ENCODE measurements around the gene TM7SF2. TPM values are rescaled to one million over a fixed set of nuclear protein-coding genes. Genes with fewer than 3 reads are reported as not detected.
A peak's percentile ranks its signal among the peaks of the same experiment; 100 is the strongest.

Gene TM7SF2
- total RNA-seq, 1 experiment from 2014 or later = 44.2 TPM

GRCh38 chr11:65102142-65103095, 9.3 kb upstream of the TM7SF2 start:
- H3F3A ChIP-seq (ENCODE audit: low read length, unreplicated experiment) = no peaks in the 10 kb centered on the region
- intact Hi-C loops (cut with micrococcal nuclease) = no loop called here
- ATAC-seq (peak; percentile 42; the same call in 1 of the 2 replicates), DNase-seq (no peak)
- no peaks in the 10 kb centered on the region for H3K9me2 ChIP-seq (replicated peaks; ENCODE audit: low read length)
- no peak overlapping the region for H3K4me2 ChIP-seq (ENCODE audit: low read length)
- ChIA-PET CTCF (no interaction called here), POLR2A (ENCODE audit: unreplicated experiment) (no interaction called here)
- H3K27ac ChIP-seq (ENCODE audit: low read length) = no peak overlapping the region
- peaks cover 58% of the 10 kb centered on the region for H3K79me2 ChIP-seq (ENCODE audit: low read length)
- H3K36me3 ChIP-seq (ENCODE audit: low read depth, low read length) = no peaks in the 10 kb centered on the region; the same call in 1 of the 2 replicates
- H3K9me3 ChIP-seq (ENCODE audit: low read length) = no peaks in the 10 kb centered on the region
- no peak overlapping the region for H3K4me3 ChIP-seq (ENCODE audit: low read length)
- no peaks in the 10 kb centered on the region for H4K20me1 ChIP-seq (ENCODE audit: low read length)
- BruUV-seq (replicated peaks) = no TSS peak
- H2AFZ ChIP-seq (ENCODE audit: low read length) = no peak overlapping the region
- no peak overlapping the region for H3K9ac ChIP-seq (ENCODE audit: low read length)
- TF ChIP-seq CTCF (conservative IDR thresholded peaks at IDR 0.05; ENCODE audit: low read depth, low read length) (no peak), EZH2 (IDR thresholded peaks at IDR 0.05; ENCODE audit: low read length, unreplicated experiment) (no peak), EZH2phosphoT487 (IDR thresholded peaks at IDR 0.05; ENCODE audit: borderline replicate concordance, low read length) (no peak)
- no peaks in the 10 kb centered on the region for H3K27me3 ChIP-seq (ENCODE audit: low read length)
- H3K4me1 ChIP-seq (ENCODE audit: insufficient read depth, low read length) = 0 out of 2 replicates have a peak, but pooled peaks cover 1% of the 10 kb centered on the region

- DNase-seq (no peak), ATAC-seq (no peak)
- Histone ChIP-seq H3K36me3 (ENCODE audit: low read depth, low read length) (no peaks in the 10 kb centered on the region; the same call in 1 of the 2 replicates), H3K9me2 (replicated peaks; ENCODE audit: low read length) (no peaks in the 10 kb centered on the region), H2AFZ (ENCODE audit: low read length) (no peak overlapping the region), H3F3A (ENCODE audit: low read length, unreplicated experiment) (no peaks in the 10 kb centered on the region), H3K79me2 (ENCODE audit: low read length) (peaks cover 47% of the 10 kb centered on the region), H3K9ac (ENCODE audit: low read length) (no peak overlapping the region), H3K4me2 (ENCODE audit: low read length) (no peak overlapping the region), H3K27ac (ENCODE audit: low read length) (no peak overlapping the region), H4K20me1 (ENCODE audit: low read length) (no peaks in the 10 kb centered on the region), H3K9me3 (ENCODE audit: low read length) (no peaks in the 10 kb centered on the region), H3K27me3 (ENCODE audit: low read length) (no peaks in the 10 kb centered on the region), H3K4me3 (ENCODE audit: low read length) (no peak overlapping the region), H3K4me1 (ENCODE audit: insufficient read depth, low read length) (no peaks in the 10 kb centered on the region)
- no TSS peak for BruUV-seq (replicated peaks)
- intact Hi-C loops (cut with micrococcal nuclease) = no loop called here
- TF ChIP-seq EZH2phosphoT487 (IDR thresholded peaks at IDR 0.05; ENCODE audit: borderline replicate concordance, low read length) (no peak), CTCF (conservative IDR thresholded peaks at IDR 0.05; ENCODE audit: low read depth, low read length) (no peak), EZH2 (IDR thresholded peaks at IDR 0.05; ENCODE audit: low read length, unreplicated experiment) (no peak)
- ChIA-PET POLR2A (ENCODE audit: unreplicated experiment) (no interaction called here), CTCF (interaction anchor here (0.7 kb wide), 1 partner anchor 9 kb away, joined by 4 read pairs; no protein-coding TSS in a partner anchor)
Measured at GRCh38 chr11:65103476-65103875, 8.2 kb upstream of the TM7SF2 start.

- no peak overlapping the region for H3K4me2 ChIP-seq (ENCODE audit: low read length)
- H3K9ac ChIP-seq (ENCODE audit: low read length) = no peak overlapping the region
- ATAC-seq (no peak), DNase-seq (no peak)
- BruUV-seq (replicated peaks) = no TSS peak
- no peaks in the 10 kb centered on the region for H3K9me3 ChIP-seq (ENCODE audit: low read length)
- intact Hi-C loops (cut with micrococcal nuclease) = no loop called here
- H2AFZ ChIP-seq (ENCODE audit: low read length) = no peak overlapping the region
- no peak overlapping the region for H3K4me3 ChIP-seq (ENCODE audit: low read length)
- peaks cover 36% of the 10 kb centered on the region for H3K79me2 ChIP-seq (ENCODE audit: low read length)
- H3K4me1 ChIP-seq (ENCODE audit: insufficient read depth, low read length) = no peaks in the 10 kb centered on the region
- ChIA-PET POLR2A (ENCODE audit: unreplicated experiment) (no interaction called here), CTCF (no interaction called here)
- no peaks in the 10 kb centered on the region for H4K20me1 ChIP-seq (ENCODE audit: low read length)
- H3K9me2 ChIP-seq (replicated peaks; ENCODE audit: low read length) = no peaks in the 10 kb centered on the region
- no peak overlapping the region for H3K27ac ChIP-seq (ENCODE audit: low read length)
- H3K36me3 ChIP-seq (ENCODE audit: low read depth, low read length) = no peaks in the 10 kb centered on the region
- no peaks in the 10 kb centered on the region for H3F3A ChIP-seq (ENCODE audit: low read length, unreplicated experiment)
- TF ChIP-seq EZH2 (IDR thresholded peaks at IDR 0.05; ENCODE audit: low read length, unreplicated experiment) (no peak), CTCF (conservative IDR thresholded peaks at IDR 0.05; ENCODE audit: low read depth, low read length) (no peak), EZH2phosphoT487 (IDR thresholded peaks at IDR 0.05; ENCODE audit: borderline replicate concordance, low read length) (no peak)
- no peaks in the 10 kb centered on the region for H3K27me3 ChIP-seq (ENCODE audit: low read length)
Measured at GRCh38 chr11:65104628-65105027, 7.0 kb upstream of the TM7SF2 start.
